HG03196 (cell line): ENCODE results near the gene ERC2.

Experiments
- ATAC-seq: cut with Tn5 transposase; IDR thresholded peaks from one replicate; pipeline ENCODE4 v1.9.1; 2021; ENCODE audit not compliant: unreplicated experiment

Gene ERC2

DNA sequence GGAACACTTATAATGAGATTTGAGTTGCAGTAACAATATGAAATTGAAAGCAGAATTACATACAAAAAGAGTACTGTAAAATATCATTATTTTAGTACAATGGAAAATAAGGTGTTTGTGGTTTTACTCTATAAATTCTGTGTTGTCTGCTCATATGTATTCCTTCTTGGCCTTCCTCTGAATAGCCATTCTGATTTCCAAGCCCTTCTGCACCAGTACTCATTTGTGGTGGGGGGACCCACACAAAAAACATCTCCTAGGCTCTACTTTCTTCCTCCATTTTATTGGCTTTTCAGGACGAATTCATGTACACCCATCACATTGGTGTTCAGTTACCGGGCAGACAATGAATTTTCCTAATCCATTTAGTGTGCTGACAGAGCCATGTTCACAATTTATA lies 338.2 kb downstream of the ERC2 start:
- ATAC-seq, result no peak

- ATAC-seq, result no peak
These were observed 341.6 kb downstream of the ERC2 start for GRCh38 chr3:56126632-56127031.

GRCh38 chr3:56125358-56126005 lies 342.8 kb downstream of the ERC2 start:
- no peak for ATAC-seq

DNA sequence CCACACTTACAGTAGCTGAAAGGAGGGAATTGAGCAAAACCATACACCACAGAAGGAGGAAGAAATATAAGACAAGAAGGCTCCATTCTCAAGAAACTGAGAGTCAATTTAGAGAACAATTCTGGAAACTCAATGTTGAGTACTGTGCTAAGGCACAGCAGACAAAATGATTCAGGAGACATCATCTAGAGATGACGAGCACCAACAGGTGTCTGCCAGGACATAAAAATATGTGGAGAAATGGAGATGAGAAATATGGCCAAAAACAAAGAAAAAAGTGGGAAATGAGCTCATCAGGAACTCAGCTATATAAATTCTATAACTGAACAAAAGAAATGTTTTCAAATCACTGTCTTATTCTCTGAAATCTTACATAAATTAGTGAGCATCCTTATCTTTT lies 343.7 kb downstream of the ERC2 start:
- ATAC-seq, result no peak

DNA sequence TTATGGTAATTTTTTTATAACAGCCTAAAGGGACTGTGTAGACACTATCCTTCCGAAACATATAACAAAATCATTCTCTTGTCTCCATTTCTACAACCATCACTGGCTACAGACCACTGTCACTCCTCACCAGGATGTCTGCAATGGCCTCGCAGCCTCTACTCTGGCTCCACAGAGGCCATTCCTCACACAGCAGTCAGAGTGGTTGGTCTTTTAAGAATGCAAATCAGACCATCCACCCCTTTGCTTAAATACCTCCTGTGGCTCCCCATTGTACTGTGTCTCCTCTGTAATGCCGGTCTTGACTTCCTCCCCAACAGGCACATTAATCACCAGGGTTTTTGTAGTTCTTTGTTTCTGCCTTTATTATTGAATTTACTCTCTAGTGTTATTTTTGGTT lies 344.8 kb downstream of the ERC2 start:
- no peak for ATAC-seq

DNA sequence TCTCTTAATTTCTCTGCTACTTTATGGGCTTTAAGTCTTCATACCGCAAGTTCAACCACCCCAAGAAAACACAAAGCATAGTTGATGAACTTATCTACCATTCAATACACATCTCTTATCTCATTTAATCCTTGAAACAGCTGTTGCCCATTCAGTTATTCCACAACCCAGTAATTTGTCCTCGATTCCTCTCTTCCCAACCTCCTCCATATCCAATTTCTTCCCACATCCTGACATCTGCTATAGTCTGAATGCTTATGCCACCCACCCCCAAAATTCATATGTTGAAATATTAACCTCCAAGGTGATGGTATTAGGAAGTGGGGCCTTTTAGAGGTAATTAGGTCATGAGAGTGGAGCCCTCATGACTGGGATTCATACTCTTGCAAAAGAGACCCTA lies 345.4 kb downstream of the ERC2 start:
- no peak for ATAC-seq

- ATAC-seq, result no peak
These were observed 346.6 kb downstream of the ERC2 start for GRCh38 chr3:56121716-56122115.

GRCh38 chr3:56119575-56120349 lies 348.5 kb downstream of the ERC2 start:
- no peak for ATAC-seq

GRCh38 chr3:56118968-56119367 lies 349.3 kb downstream of the ERC2 start:
- ATAC-seq, result no peak

GRCh38 chr3:56115698-56116097 lies 352.6 kb downstream of the ERC2 start:
- no peak for ATAC-seq

DNA sequence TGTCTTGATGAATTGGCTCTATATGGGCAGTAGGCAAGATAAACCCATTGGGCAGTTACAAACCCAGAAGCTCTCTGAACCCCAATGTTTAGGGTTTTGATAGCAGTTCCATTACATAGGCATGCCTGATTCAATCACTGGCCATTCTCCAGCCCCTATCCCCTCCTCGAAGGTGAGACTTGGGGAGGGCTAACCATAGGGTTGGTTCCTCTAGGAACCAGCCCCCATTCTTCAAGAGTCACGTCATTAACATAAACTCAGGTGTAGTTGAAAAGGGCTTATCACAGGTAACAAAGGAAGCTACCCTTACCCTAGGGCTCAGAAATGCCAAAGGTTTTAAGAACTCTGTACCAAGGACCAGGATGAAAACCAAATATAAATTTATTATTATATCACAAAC lies 353.1 kb downstream of the ERC2 start:
- ATAC-seq, result no peak

DNA sequence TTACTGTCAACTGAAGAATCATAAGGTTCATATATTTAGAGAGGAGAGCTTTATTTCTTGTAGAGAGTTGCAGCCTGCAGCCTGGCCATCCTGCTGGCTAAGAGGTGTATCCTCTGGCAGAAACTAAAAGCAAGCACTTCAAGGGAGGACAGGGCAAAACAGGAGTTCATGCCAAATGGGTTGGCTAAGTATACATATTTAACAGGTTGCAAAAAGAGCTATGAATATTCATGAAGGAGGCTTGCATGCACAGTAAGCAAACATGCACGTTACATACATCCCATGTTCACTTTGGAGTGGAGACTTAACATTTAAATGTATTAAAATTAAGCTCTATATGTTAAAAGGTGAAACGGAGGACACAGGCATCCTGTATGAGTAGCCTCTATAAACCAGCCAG lies 354.4 kb downstream of the ERC2 start:
- ATAC-seq, result no peak

GRCh38 chr3:56113231-56113630 lies 355.0 kb downstream of the ERC2 start:
- no peak for ATAC-seq

DNA sequence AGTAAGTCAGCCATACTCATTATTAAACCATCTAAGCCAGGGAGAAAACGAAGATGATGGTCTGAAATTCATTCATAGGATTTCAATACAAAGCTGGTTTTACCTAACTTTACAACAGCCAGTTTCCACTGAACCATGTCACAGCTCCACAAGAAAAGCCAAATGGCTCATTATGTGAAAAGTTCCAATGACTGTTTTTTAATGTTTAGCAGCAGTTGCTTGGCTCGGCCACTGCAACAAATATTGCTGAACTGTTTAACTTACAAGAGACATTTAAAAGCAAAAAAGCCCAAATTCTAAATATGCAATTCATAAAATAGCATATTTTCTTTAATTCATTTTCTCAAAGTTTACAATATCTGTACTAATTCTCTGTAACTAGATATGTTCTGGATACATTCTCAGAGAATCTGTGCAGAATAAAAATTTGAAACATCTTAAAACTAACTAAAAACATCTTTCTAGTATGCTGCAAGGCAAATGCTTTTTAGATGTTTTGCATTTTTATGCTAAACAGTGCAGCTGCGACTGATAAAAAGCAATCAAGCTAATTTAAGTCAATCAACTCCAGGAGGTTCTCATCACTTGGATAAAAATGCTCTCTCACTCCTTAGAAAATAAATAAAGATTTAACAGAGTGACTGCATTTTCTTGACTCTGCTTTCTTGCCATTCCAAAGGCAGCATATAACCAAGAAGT lies 356.5 kb downstream of the ERC2 start:
- ATAC-seq, result no peak

DNA sequence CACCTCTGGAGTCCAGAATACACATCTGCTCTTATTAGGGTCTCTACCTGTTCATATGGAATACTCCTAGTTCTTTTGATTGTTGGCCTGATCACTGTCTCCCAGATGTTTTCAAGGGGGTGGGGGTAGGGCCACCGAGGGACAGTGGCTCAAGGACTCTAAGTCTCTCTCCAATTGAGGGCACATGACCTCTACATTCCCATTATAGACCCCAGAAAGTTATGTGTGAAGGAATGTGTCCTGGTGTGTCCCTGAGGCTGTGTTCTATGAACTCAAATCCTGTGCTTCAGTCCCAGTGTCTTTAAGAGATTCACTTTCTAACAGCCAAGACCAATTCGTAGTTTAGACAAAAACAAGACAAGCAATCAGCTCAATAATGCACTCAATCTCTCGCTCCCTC lies 357.4 kb downstream of the ERC2 start:
- no peak for ATAC-seq

- no peak for ATAC-seq
These were observed 361.1 kb downstream of the ERC2 start for GRCh38 chr3:56107157-56107556.

DNA sequence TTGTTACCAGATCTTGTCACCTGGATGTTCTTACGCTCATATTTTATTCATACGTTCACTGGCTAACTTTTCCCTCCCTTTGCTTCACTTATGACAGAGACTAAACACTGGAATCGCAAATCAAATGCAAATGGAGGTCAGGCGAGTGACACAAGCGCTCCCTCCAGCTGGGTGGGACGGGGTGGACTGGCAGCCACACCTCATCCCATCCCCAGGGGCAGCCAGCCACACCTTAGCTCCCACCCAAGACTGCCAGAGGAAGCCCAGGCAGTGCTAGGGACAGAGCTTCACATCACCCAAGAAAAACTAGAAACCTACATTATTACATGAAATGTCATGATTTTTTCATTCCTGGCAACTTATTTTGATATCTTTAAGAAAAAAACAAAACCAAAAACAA lies 366.2 kb downstream of the ERC2 start:
- no peak for ATAC-seq

DNA sequence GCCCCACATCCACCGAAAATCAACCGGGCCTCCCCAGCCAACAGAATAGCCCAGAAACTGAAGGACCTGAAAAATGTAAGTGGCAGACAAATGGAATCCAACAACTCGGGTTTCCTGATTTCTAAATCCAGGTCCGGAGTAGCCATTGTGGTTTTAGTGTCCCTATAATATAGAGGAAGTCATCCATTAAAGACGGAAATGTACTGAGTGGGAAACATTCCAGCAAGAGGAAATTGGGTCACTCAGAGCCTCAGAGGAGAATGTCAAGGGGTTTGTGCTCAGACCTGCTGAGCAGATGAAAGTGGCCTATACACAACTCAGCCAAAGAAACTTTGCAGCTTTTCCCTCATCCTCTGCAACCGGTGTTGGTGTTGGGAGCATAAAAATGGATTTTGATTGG lies 366.7 kb downstream of the ERC2 start:
- no peak for ATAC-seq

- ATAC-seq, result no peak
These were observed 371.3 kb downstream of the ERC2 start for GRCh38 chr3:56096999-56097398.

DNA sequence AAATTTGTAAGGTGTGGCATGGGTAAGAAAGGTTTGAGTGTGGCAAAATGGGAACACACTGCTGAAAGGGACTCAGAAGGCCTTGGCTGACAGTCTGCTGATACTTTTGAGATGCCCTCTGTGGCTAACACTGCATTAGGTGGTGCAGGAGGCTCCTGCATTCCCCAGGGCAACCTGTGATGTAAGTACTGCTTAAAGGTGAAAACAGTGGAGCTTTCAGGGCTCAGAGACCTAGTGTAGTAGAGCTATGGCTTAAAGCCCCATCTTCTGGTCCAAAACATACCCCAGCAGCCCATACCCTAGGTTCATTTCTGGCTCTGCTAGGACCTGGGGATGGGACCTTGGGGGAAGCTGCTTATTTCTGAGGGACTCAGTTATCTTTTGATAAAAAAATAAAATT lies 374.1 kb downstream of the ERC2 start:
- ATAC-seq, result no peak

GRCh38 chr3:56089739-56090138 lies 378.5 kb downstream of the ERC2 start:
- ATAC-seq, result no peak

- ATAC-seq, result no peak
These were observed 380.7 kb downstream of the ERC2 start for GRCh38 chr3:56087451-56088053.
